HG03521 (cell line): ENCODE data around the gene UBE2D2.

Source experiments
- ATAC-seq: cut with Tn5 transposase; IDR thresholded peaks from one replicate; pipeline ENCODE4 v1.9.1; 2021; ENCODE audit warnings: mild to moderate bottlenecking, moderate library complexity; ENCODE audit not compliant: unreplicated experiment

UBE2D2 gene

GRCh38 chr5:139671096-139671841 is 110.1 kb downstream of the UBE2D2 start:
- no peak for ATAC-seq

GRCh38 chr5:139675213-139675612 is 114.1 kb downstream of the UBE2D2 start:
- no peak for ATAC-seq

- no peak for ATAC-seq
These were observed 114.7 kb downstream of the UBE2D2 start for GRCh38 chr5:139675825-139676224.

- no peak for ATAC-seq
These were observed 115.3 kb downstream of the UBE2D2 start for GRCh38 chr5:139676406-139676805.

GRCh38 chr5:139676951-139677735 is 116.0 kb downstream of the UBE2D2 start:
- no peak for ATAC-seq
